PC-9 (cell line): Measurements from ENCODE around the gene CLDN14. TPM values are rescaled to one million over a fixed set of nuclear protein-coding genes. Genes with fewer than 3 reads are reported as not detected.

Experiments
- BruUV-seq: library from RNA; stranded (reverse); fragments of 400-500 nt; replicated peaks from 2 replicates; lab custom pipeline; 2021; lab: Mats Ljungman, UMichigan
- CTCF ChIA-PET: fragments of 300-600 bp; sonication (Branson Sonifier 250); formaldehyde crosslinking; loops from one replicate; lab custom pipeline; 2022; ENCODE audit warnings: antibody characterized with exemption; lab: Charles Lee
- POLR2A ChIA-PET: fragments of 300-600 bp; sonication (Branson Sonifier 250); formaldehyde crosslinking; loops from one replicate; lab custom pipeline; 2022; ENCODE audit warnings: antibody characterized with exemption; ENCODE audit not compliant: unreplicated experiment; lab: Charles Lee
- DNase-seq, 2 experiments: peaks; one replicate each; pipeline versions ENCODE4 v3.0.0 to v3.0.0-alpha.2; 2015 to 2022; ENCODE audit warnings: mixed read lengths in 1 of 2
- H2AFZ ChIP-seq: fragments of 200-600 bp; sonication (generic); 2 replicates; pipeline ENCODE4 v1.8.1; 2017; ENCODE audit warnings: antibody characterized with exemption
- H3F3A ChIP-seq: fragments of 200-600 bp; sonication (generic); 2 replicates; pipeline ENCODE4 v1.8.1; 2017; ENCODE audit warnings: antibody characterized with exemption, mild to moderate bottlenecking, low read depth; ENCODE audit not compliant: insufficient read depth
- H3K27ac ChIP-seq: fragments of 200-600 bp; sonication (generic); 2 replicates; pipeline ENCODE4 v1.6.1; 2016; ENCODE audit warnings: mixed run types
- H3K27me3 ChIP-seq: fragments of 200-600 bp; sonication (generic); 2 replicates; pipeline ENCODE4 v1.6.1; 2016; ENCODE audit warnings: low read depth, mixed run types; ENCODE audit not compliant: insufficient read depth
- H3K36me3 ChIP-seq: fragments of 200-600 bp; sonication (generic); 2 replicates; pipeline ENCODE4 v1.6.1; 2016; ENCODE audit warnings: low read depth, mixed run types
- H3K4me1 ChIP-seq: fragments of 200-600 bp; sonication (generic); replicated peaks from 2 replicates; pipeline ENCODE4 v1.6.1; 2016; ENCODE audit warnings: mixed run types; ENCODE audit not compliant: insufficient read depth
- H3K4me2 ChIP-seq: fragments of 200-600 bp; sonication (generic); 2 replicates; pipeline ENCODE4 v1.6.1; 2017; ENCODE audit warnings: mixed run types
- H3K4me3 ChIP-seq: fragments of 200-600 bp; sonication (generic); 2 replicates; pipeline ENCODE4 v1.6.1; 2016; ENCODE audit warnings: mixed run types
- H3K79me2 ChIP-seq: fragments of 200-600 bp; sonication (generic); 2 replicates; pipeline ENCODE4 v1.6.1; 2017; ENCODE audit warnings: low read depth, mixed run types
- H3K9me2 ChIP-seq: fragments of 200-600 bp; sonication (generic); 2 replicates; pipeline ENCODE4 v1.8.1; 2017; ENCODE audit warnings: mild to moderate bottlenecking; ENCODE audit not compliant: insufficient read depth
- H3K9me3 ChIP-seq: fragments of 200-600 bp; sonication (generic); 2 replicates; pipeline ENCODE4 v1.8.1; 2016; ENCODE audit warnings: low read depth; ENCODE audit not compliant: insufficient read depth
- H4K20me1 ChIP-seq: fragments of 200-600 bp; sonication (generic); 2 replicates; pipeline ENCODE4 v1.8.1; 2017; ENCODE audit not compliant: insufficient read depth
- CTCF ChIP-seq: fragments of 200-600 bp; sonication (generic); conservative IDR thresholded peaks from 2 replicates; pipeline ENCODE4 v1.6.1; 2017; ENCODE audit warnings: mixed run types, antibody characterized with exemption, mild to moderate bottlenecking, moderate library complexity
- EZH2 ChIP-seq: fragments of 200-600 bp; sonication (generic); IDR thresholded peaks from 2 replicates; pipeline ENCODE4 v1.8.0; 2017; ENCODE audit warnings: antibody characterized with exemption, low read depth
- intact Hi-C: fragments of 100-400 bp; cut with micrococcal nuclease; formaldehyde crosslinking; loops from one replicate; pipeline ENCODE4 v1.10.0; 2022; ENCODE audit not compliant: unreplicated experiment
- total RNA-seq: library from RNA; stranded (reverse); gene quantifications from 2 replicates; pipeline ENCODE4 v1.2.3, GENCODE V29; 2021

CLDN14 gene
- total RNA-seq, 1 experiment from 2014 or later, result not detected

GRCh38 chr21:36436829-36437744 lies 42.8 kb downstream of the CLDN14 start:
- no peaks in the 10 kb centered on the region for H3K36me3 ChIP-seq
- ChIA-PET CTCF (no interaction called here), POLR2A (no interaction called here)
- no peaks in the 10 kb centered on the region for H4K20me1 ChIP-seq
- BruUV-seq, result no TSS peak
- H3K9me3 ChIP-seq, result no peaks in the 10 kb centered on the region
- no peaks in the 10 kb centered on the region for H3K9me2 ChIP-seq
- TF ChIP-seq CTCF, result no peak
- no peak for TF ChIP-seq EZH2
- H3K4me2 ChIP-seq, result no peak overlapping the region
- H2AFZ ChIP-seq, result no peak overlapping the region
- no peaks in the 10 kb centered on the region for H3K4me1 ChIP-seq
- no peaks in the 10 kb centered on the region for H3K27me3 ChIP-seq
- no peaks in the 10 kb centered on the region for H3K79me2 ChIP-seq
- H3K27ac ChIP-seq, result no peak overlapping the region
- H3F3A ChIP-seq, result no peaks in the 10 kb centered on the region; the same call in 1 of the 2 replicates
- H3K4me3 ChIP-seq, result no peak overlapping the region
- DNase-seq, result no peak
- intact Hi-C loops, result no loop called here

GRCh38 chr21:36434144-36434543 lies 45.8 kb downstream of the CLDN14 start:
- Histone ChIP-seq H3K4me3 (no peak overlapping the region), H3K79me2 (no peaks in the 10 kb centered on the region), H3K27ac (no peak overlapping the region), H3K4me1 (peaks cover 18% of the 10 kb centered on the region), H3F3A (peaks cover 18% of the 10 kb centered on the region; the same call in 1 of the 2 replicates), H3K9me3 (no peaks in the 10 kb centered on the region), H2AFZ (no peak overlapping the region), H3K9me2 (no peaks in the 10 kb centered on the region), H3K4me2 (no peak overlapping the region), H3K36me3 (no peaks in the 10 kb centered on the region), H4K20me1 (no peaks in the 10 kb centered on the region), H3K27me3 (no peaks in the 10 kb centered on the region)
- intact Hi-C loops, result no loop called here
- TF ChIP-seq CTCF (no peak), EZH2 (no peak)
- CTCF ChIA-PET, result no interaction called here
- POLR2A ChIA-PET, result no interaction called here
- no TSS peak for BruUV-seq
- no peak for DNase-seq

- CTCF ChIA-PET, result interaction anchor here (0.6 kb wide), 1 partner anchor 374 kb away, joined by 4 read pairs; no protein-coding TSS in a partner anchor
- no peak for DNase-seq
- BruUV-seq, result no TSS peak
- POLR2A ChIA-PET, result no interaction called here
- Histone ChIP-seq H3K79me2 (no peaks in the 10 kb centered on the region), H3K9me3 (no peaks in the 10 kb centered on the region), H2AFZ (no peak overlapping the region), H3K36me3 (no peaks in the 10 kb centered on the region), H3K27me3 (no peaks in the 10 kb centered on the region), H3F3A (peaks cover 18% of the 10 kb centered on the region; the same call in 1 of the 2 replicates), H3K4me2 (no peak overlapping the region), H4K20me1 (no peaks in the 10 kb centered on the region), H3K4me1 (peaks cover 26% of the 10 kb centered on the region), H3K27ac (no peak overlapping the region), H3K9me2 (no peaks in the 10 kb centered on the region), H3K4me3 (no peak overlapping the region)
- intact Hi-C loops, result no loop called here
- TF ChIP-seq CTCF (no peak), EZH2 (no peak)
Observed at GRCh38 chr21:36433059-36433709, 46.7 kb downstream of the CLDN14 start.
